Ovary (tissue), 9 donors: ENCODE results near the gene PTPRK. TPM values are rescaled to one million over a fixed set of nuclear protein-coding genes. Genes with fewer than 3 reads are reported as not detected.

Experiments
- DNase-seq, 5 donors: peaks; one replicate each; pipeline ENCODE4 v3.0.0-alpha.2; 2019 to 2020
- H3K27ac ChIP-seq, 2 donors: fragments of 200-600 bp; one replicate each; pipeline versions ENCODE4 v1.5.1 to v1.8.0; 2019 to 2022
- H3K27me3 ChIP-seq: fragments of 200-600 bp; one replicate; pipeline ENCODE4 v1.8.0; 2022
- H3K36me3 ChIP-seq: fragments of 200-600 bp; sonication (generic); one replicate; pipeline ENCODE4 v1.5.1; 2019
- H3K4me1 ChIP-seq: one replicate; pipeline ENCODE4 v1.8.1; 2013; ENCODE audit warnings: mild to moderate bottlenecking, moderate library complexity; ENCODE audit not compliant: insufficient read depth
- H3K4me3 ChIP-seq: fragments of 200-600 bp; sonication (generic); one replicate; pipeline ENCODE4 v1.5.1; 2017
- H3K9me3 ChIP-seq, 2 donors: fragments of 200-600 bp in 1 of 2; sonication (generic) in 1 of 2; one replicate each; pipeline versions ENCODE4 v1.5.1 to v1.8.1; 2013 to 2019; ENCODE audit warnings: mild to moderate bottlenecking in 1 of 2, moderate library complexity in 1 of 2
- CTCF ChIP-seq, 3 donors: fragments of 450-650 bp in 2 of 3; fragments of 200-600 bp in 1 of 3; IDR thresholded peaks; one replicate each; pipeline versions ENCODE4 v1.5.1 to v1.8.0; 2016 to 2022; ENCODE audit warnings: antibody characterized with exemption in 3 of 3, mild to moderate bottlenecking in 1 of 3
- EP300 ChIP-seq: sonication (generic); formaldehyde crosslinking; IDR thresholded peaks from one replicate; pipeline ENCODE4 v1.6.1; 2017; ENCODE audit warnings: antibody characterized with exemption
- POLR2A ChIP-seq: fragments of 450-650 bp; IDR thresholded peaks from one replicate; pipeline ENCODE4 v1.6.1; 2017; ENCODE audit warnings: antibody characterized with exemption, mild to moderate bottlenecking, moderate library complexity
- WGBS, 3 donors: extraction: QIAGEN DNeasy Blood & Tissue Kit in 1 of 3; methylation state at CpG; one replicate each; pipeline versions ENCODE4 v1.1.5 to v1.1.7; 2013 to 2017; 5-methylcytosine and 5-hydroxymethylcytosine counted together
- intact Hi-C, 4 donors: fragments of 100-400 bp; cut with DNase I; formaldehyde crosslinking; loops; one replicate each; pipeline versions ENCODE4 v1.11.0 to v1.15.1; 2022 to 2023
- polyA plus RNA-seq, 2 donors: library from polyadenylated mRNA; stranded (reverse); fragments of 200-250 nt in 1 of 2; fragments of 350-450 nt in 1 of 2; fragmentation: Illumina TruSeq in 1 of 2; extraction: RNeasy Lipid Tissue Mini Kit (QIAGEN cat#74804) in 1 of 2; gene quantifications; one replicate each; pipeline ENCODE4 v1.2.3, GENCODE V29; 2013 to 2014
- total RNA-seq, 7 donors: library from RNA; depleted of rRNA in 2 of 7; stranded (reverse); fragments of >200 nt in 2 of 7; fragmentation: NEBNext Ultra II Directional in 3 of 7; extraction: Animal tissue kit (Norgen Biotek cat#: 25700) in 3 of 7; gene quantifications; one replicate each; pipeline versions ENCODE4 v1.1.0 to v1.2.4, GENCODE V29; 2016 to 2023
- donor health status: DM: no; HTN: no; CAD: no; lungs with moderate emphysema.
- donor health status: DM: no; HTN: no; CAD: no.
- donor health status: Bipolar disorder and iron deficiency.
- donor health status: DM: yes; HTN: yes; CAD: no.
- donor health status: DM: no; HTN: no; CAD: no.
- donor health status: DM: yes; HTN: yes; CAD: no.

Gene PTPRK
- total and polyA plus RNA-seq, 9 donors = 24.0 to 50.7 (median 44.1) TPM

- H3K9me3 ChIP-seq = no peaks in the 10 kb centered on the region
These were observed 37.6 kb upstream of the PTPRK start for GRCh38 chr6:128558021-128558420.

DNA sequence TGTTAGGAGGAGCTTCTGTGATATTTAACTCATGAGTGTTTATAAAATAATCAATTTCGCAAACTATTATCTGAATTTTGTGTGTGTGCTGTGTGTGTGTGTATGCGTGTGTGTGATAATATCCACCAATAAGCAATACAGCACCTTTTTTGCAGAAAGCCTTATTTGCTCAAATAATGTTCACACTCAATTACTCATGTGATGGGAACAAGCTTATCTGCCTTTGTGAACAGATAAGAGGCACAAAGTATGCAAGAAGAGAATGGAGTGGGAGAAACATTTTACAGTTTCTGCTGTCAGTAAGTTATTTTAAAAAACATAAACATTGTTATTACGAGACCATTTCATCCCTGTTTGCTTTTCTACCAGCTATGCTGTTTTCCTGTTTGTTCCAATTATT lies 36.7 kb upstream of the PTPRK start:
- TF ChIP-seq POLR2A (no peak), EP300 (no peak), CTCF (IDR thresholded peaks at IDR 0.05) (no peak)
- H3K4me1 ChIP-seq = no peaks in the 10 kb centered on the region
- H3K27me3 ChIP-seq = no peaks in the 10 kb centered on the region
- no peak overlapping the region for H3K27ac ChIP-seq
- WGBS, 3 donors = 34 to 53% (median 47%) methylated on average over 3 of the region's 3 CpGs
- no peaks in the 10 kb centered on the region for H3K9me3 ChIP-seq
- no peak for DNase-seq
- H3K36me3 ChIP-seq = no peaks in the 10 kb centered on the region
- H3K4me3 ChIP-seq = no peak overlapping the region
- intact Hi-C loops = no loop called here

More at GRCh38 chr6:128558021-128558420, 37.6 kb upstream of the PTPRK start:
- Histone ChIP-seq H3K27me3 (no peaks in the 10 kb centered on the region), H3K4me3 (no peak overlapping the region), H3K27ac (no peak overlapping the region), H3K36me3 (no peaks in the 10 kb centered on the region), H3K4me1 (no peaks in the 10 kb centered on the region)
- WGBS, 3 donors = 86 to 91% (median 87%) methylated on average over 2 of the region's 2 CpGs
- intact Hi-C loops = no loop called here
- no peak for DNase-seq
- TF ChIP-seq POLR2A (no peak), EP300 (no peak), CTCF (IDR thresholded peaks at IDR 0.05) (no peak)

DNA sequence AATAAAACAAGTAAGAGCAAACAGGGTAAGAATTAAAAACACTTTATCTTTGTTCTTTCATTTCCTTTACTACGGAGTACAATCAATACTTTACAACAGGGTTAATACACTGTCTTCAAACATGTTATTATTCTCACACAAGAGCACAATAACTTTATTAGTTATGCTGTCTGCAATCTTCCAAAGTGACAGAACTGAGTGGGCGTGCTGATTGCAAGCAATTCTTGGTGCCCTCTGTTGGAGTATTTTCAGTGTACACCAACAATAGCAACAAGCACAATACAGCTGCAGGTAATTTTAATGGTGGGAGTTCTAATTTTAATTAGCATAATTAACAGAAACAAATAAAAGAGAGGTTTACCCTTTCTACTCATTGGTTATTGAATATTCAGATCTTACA lies 33.9 kb upstream of the PTPRK start:
- intact Hi-C loops = no loop called here
- no peak for DNase-seq
- H3K27me3 ChIP-seq = no peaks in the 10 kb centered on the region
- H3K27ac ChIP-seq = no peak overlapping the region
- no peaks in the 10 kb centered on the region for H3K36me3 ChIP-seq
- no peak overlapping the region for H3K4me3 ChIP-seq
- TF ChIP-seq POLR2A (no peak), EP300 (no peak), CTCF (IDR thresholded peaks at IDR 0.05) (no peak)
- H3K9me3 ChIP-seq = no peaks in the 10 kb centered on the region
- 56 to 63% (median 61%) methylated on average over 2 of the region's 2 CpGs for WGBS, 3 donors
- no peaks in the 10 kb centered on the region for H3K4me1 ChIP-seq

DNA sequence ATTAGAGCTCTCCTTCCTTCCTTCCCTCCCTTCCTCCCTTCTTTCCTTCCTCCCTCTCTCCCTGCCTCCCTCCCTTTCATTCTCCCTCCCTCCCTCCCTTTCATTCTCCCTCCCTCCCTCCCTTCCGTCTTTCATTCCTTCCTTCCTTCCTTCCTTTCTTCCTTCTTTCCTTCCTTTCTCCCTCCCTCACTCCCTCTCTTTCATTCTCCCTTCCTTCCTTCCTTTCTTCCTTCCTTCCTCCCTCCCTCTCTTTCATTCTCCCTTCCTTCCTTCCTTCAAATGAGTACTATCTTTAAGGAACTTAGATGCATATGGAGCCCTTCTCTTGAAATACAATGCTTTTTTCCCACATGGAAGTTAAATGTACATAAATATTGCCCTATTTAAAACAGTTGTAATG lies 20.9 kb upstream of the PTPRK start:
- Histone ChIP-seq H3K36me3 (no peaks in the 10 kb centered on the region), H3K9me3 (no peaks in the 10 kb centered on the region), H3K4me1 (no peaks in the 10 kb centered on the region), H3K4me3 (no peak overlapping the region), H3K27ac (no peak overlapping the region), H3K27me3 (no peaks in the 10 kb centered on the region)
- TF ChIP-seq CTCF (IDR thresholded peaks at IDR 0.05) (no peak), EP300 (no peak)
- 45 to 48% (median 48%) methylated on average over 1 of the region's 1 CpG for WGBS, 3 donors
- intact Hi-C loops = no loop called here
- DNase-seq = no peak

DNA sequence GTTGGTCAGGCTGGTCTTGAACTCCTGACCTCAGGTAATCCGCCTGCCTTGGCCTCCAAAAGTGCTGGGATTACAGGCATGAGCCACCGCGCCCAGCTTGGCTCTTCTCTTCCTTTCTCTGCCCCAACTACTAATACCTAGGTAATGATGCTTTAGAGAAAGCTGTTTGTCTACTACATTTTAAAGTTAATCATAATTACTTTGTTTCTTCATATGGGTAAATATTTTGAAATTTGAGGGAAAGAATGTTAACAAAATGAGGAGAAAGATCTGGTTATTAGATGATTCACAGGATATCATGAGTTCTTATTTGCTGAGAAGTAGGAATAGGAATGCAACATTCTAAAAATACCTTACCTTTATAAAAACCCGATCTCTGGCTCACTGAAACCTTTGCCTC lies 18.4 kb upstream of the PTPRK start:
- intact Hi-C loops = no loop called here
- DNase-seq = no peak
- Histone ChIP-seq H3K9me3 (no peaks in the 10 kb centered on the region), H3K4me1 (no peaks in the 10 kb centered on the region), H3K36me3 (no peaks in the 10 kb centered on the region), H3K4me3 (no peak overlapping the region), H3K27me3 (no peaks in the 10 kb centered on the region), H3K27ac (no peak overlapping the region)
- TF ChIP-seq POLR2A = no peak
- 90 to 95% (median 91%) methylated on average over 4 of the region's 4 CpGs for WGBS, 3 donors
